SW 1271 (cell line): ENCODE data around the gene GABARAP.
A peak's percentile ranks its signal among the peaks of the same experiment; 100 is the strongest.

Source experiments
- DNase-seq, 2 experiments: peaks; one replicate each; lab custom pipeline; 2025; lab: John Stamatoyannopoulos, UW

The GABARAP gene

DNA sequence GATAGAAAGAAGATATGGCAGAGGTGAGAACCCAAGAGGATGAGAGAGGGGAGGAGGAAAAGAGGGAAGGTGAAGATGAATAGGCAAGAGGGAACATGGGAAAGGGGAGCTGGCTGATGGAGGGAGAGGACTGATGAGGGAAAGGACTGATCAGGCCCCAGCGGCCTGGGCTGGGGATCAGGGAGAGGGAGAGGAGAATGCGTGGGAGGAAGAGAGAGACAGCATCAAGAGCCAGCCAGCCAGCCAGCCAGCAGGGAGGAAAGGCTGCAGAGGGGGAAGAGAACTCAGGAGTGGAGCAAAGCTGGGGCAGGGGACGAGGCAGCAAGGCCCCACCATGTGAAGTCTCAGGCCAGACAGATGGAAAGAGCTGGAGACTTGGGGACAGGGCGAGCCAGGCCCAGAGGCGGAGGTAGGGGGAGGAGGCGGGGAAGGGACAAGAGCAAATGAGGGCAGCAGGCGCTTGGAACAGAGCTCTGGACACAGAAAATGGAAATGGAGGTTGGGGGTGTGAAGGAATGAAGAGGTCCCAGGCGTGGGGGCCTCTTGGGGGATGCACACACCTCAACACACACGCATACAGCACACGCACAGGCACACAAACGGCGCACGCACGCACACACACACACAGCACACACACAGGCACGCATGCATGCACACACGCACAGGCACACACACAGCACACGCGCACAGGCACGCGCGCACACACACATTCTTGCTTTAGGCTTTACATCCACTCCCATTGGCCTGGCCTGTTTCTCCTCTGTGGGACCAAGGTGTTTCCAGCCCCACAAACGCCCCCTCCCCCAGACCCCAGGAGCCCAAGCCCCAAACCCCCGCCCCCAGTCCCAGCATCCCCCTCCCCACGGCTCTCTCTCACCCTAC, 34.9 kb downstream of the GABARAP start:
- no peak for DNase-seq

GRCh38 chr17:7205561-7205960, 36.7 kb downstream of the GABARAP start:
- no peak for DNase-seq

GRCh38 chr17:7204828-7205461, 37.3 kb downstream of the GABARAP start:
- DNase-seq: no peak

GRCh38 chr17:7204336-7204735, 37.9 kb downstream of the GABARAP start:
- no peak for DNase-seq

- no peak for DNase-seq
These were observed 38.9 kb downstream of the GABARAP start for GRCh38 chr17:7203391-7203790.

DNA sequence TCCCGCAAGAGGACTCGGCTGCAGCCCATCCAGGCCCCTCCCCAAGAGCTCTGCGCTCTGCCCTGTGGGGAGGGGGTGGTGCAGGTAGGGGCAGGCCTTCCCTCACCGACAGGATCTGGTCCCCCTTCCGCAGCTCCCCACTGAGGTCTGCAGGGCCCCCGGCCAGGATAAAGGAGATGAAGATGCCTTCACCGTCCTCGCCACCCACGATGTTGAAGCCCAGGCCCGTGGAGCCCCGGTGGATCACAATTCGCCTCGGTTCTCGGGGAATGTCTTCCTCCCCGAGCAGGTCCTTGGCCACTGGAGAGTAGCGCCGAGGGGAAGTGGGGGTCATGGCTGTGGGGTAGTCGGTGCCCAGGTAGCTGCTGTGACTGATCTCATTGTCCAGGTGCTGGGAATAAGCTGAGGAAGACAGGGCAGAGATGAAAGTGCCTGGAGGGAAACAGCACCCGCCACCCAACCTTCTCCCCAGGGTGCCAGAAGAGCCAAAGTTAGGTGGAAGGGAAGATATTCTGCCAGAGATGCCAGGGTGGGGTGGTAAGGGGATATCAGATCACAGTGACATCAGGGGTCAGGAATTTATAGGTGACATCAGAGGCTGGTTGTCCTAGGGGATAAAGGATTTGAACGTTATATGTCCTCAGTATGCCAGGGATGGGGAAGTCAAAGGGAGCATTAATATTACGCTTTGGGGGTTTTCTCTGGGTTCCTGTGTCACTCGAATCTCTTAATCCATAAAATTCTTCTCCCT, 45.4 kb downstream of the GABARAP start:
- no peak for DNase-seq

GRCh38 chr17:7195971-7196370, 46.3 kb downstream of the GABARAP start:
- DNase-seq: no peak

DNA sequence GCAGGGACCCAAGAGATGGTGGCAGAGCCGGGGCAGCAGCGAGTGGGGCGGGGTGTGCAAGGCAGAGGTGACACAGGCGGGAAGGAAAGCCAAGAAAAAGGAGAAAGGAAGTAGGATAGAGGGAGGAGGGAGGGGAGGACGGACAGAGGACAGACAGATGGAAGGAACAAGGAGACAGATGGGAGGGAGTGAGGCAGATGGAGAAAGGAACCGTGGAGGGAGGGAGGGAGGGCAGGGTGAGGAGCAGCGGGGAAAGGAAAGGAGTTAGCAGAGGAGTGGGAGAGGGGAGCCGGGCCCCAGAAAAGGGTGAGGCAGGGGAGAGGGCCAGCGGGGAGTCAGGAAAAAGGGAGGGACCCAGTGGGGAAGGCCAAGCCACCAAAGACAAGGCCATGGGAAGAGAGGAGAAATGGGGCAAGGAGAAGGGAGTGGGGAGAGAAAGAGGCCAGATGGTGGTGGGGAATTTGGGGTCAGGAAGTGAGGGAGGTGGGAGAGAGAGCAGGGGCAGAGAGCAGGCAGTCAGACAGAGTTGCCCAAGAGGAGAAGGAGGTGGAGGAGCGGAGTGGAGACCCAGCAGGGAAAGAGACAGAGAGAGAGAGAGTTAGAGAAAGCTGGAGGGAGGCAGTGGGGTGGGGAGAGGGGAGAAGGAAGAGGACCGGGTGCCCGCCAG, 49.8 kb downstream of the GABARAP start:
- DNase-seq: no peak

GRCh38 chr17:7191571-7192270, 50.5 kb downstream of the GABARAP start:
- peak in 1 of 2 experiments; percentile 31 for DNase-seq

DNA sequence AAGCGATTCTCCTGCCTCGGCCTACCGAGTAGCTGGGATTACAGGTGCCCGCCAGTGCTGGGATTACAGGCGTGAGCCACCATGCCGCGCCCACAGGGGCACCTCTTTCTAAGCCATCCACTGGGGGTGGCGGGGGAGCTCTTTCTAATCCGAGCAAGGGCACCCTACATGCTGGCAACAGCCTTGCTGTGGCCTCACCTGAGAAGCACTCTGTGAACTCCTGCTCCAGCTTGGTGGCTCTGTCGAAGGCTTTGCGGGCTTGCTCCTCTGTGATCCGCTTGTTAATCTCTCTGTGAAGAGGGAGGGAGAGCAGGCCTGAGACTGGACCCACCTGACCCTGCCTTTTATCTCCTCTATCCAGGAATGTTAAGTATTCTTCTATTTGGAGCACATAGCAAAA, 51.2 kb downstream of the GABARAP start:
- no peak for DNase-seq

GRCh38 chr17:7190276-7190917, 51.9 kb downstream of the GABARAP start:
- DNase-seq: no peak
